Measurements from ENCODE around the gene AADAT.

DNA sequence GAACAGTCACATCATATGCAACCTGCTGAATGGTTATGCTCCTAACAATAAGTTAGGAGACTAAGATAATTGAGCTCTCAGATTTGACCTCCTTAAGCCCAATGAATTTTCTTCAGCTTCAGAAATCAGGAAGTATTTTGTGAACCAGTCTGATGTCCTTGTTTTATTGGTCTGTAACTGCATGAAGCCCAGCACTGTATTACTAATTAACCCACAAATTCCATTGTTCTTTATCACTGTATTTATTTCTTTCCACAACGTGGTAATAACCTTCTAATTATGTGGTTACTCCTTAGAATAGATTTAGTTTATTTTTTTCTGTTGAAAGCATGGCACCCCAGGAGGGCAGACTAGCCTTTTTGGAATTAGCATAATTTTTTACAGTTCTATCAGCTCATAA, 59.6 kb downstream of the AADAT start:
- TF ChIP-seq, protein P1, sequence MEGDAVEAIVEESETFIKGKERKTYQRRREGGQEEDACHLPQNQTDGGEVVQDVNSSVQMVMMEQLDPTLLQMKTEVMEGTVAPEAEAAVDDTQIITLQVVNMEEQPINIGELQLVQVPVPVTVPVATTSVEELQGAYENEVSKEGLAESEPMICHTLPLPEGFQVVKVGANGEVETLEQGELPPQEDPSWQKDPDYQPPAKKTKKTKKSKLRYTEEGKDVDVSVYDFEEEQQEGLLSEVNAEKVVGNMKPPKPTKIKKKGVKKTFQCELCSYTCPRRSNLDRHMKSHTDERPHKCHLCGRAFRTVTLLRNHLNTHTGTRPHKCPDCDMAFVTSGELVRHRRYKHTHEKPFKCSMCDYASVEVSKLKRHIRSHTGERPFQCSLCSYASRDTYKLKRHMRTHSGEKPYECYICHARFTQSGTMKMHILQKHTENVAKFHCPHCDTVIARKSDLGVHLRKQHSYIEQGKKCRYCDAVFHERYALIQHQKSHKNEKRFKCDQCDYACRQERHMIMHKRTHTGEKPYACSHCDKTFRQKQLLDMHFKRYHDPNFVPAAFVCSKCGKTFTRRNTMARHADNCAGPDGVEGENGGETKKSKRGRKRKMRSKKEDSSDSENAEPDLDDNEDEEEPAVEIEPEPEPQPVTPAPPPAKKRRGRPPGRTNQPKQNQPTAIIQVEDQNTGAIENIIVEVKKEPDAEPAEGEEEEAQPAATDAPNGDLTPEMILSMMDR (IDR thresholded peaks at IDR 0.05): no peak
- TF ChIP-seq EP300 (IDR thresholded peaks at IDR 0.05) (no peak), POLR2A (IDR thresholded peaks at IDR 0.05) (no peak)

Measured in ovary (tissue), 3 donors.